ENCODE data around the gene HPCAL1.

HPCAL1 gene

GRCh38 chr2:10269291-10269690, 33.4 kb upstream of the HPCAL1 start:
- no peak for DNase-seq (ENCODE audit: low read depth in 2 of 3, low spot score in 2 of 3)

GRCh38 chr2:10269711-10270610, 32.7 kb upstream of the HPCAL1 start:
- no peak for DNase-seq (ENCODE audit: low read depth in 2 of 3, low spot score in 2 of 3)

GRCh38 chr2:10271509-10271908, 31.2 kb upstream of the HPCAL1 start:
- DNase-seq (ENCODE audit: low read depth in 2 of 3, low spot score in 2 of 3) = no peak

- DNase-seq (ENCODE audit: low read depth in 2 of 3, low spot score in 2 of 3) = no peak
These were observed 30.8 kb upstream of the HPCAL1 start for GRCh38 chr2:10271946-10272345.

- DNase-seq (ENCODE audit: low read depth in 2 of 3, low spot score in 2 of 3) = no peak
These were observed 30.2 kb upstream of the HPCAL1 start for GRCh38 chr2:10272464-10272863.

GRCh38 chr2:10273215-10274175, 29.2 kb upstream of the HPCAL1 start:
- no peak for DNase-seq (ENCODE audit: low read depth in 2 of 3, low spot score in 2 of 3)

GRCh38 chr2:10274376-10274775, 28.3 kb upstream of the HPCAL1 start:
- no peak for DNase-seq (ENCODE audit: low read depth in 2 of 3, low spot score in 2 of 3)

- DNase-seq (ENCODE audit: low read depth in 2 of 3, low spot score in 2 of 3) = no peak
These were observed 27.5 kb upstream of the HPCAL1 start for GRCh38 chr2:10274983-10275802.

- no peak for DNase-seq (ENCODE audit: low read depth in 2 of 3, low spot score in 2 of 3)
These were observed 26.0 kb upstream of the HPCAL1 start for GRCh38 chr2:10276481-10277292.

- no peak for DNase-seq (ENCODE audit: low read depth in 2 of 3, low spot score in 2 of 3)
These were observed 25.2 kb upstream of the HPCAL1 start for GRCh38 chr2:10277293-10278028.

- peak in 1 of 3 experiments; percentile 18 for DNase-seq (ENCODE audit: low read depth in 2 of 3, low spot score in 2 of 3)
These were observed 24.5 kb upstream of the HPCAL1 start for GRCh38 chr2:10278029-10278762.

GRCh38 chr2:10278763-10279471, 23.8 kb upstream of the HPCAL1 start:
- no peak for DNase-seq (ENCODE audit: low read depth in 2 of 3, low spot score in 2 of 3)

- DNase-seq (ENCODE audit: low read depth in 2 of 3, low spot score in 2 of 3) = no peak
These were observed 23.2 kb upstream of the HPCAL1 start for GRCh38 chr2:10279472-10279870.

- no peak for DNase-seq (ENCODE audit: low read depth in 2 of 3, low spot score in 2 of 3)
These were observed 22.7 kb upstream of the HPCAL1 start for GRCh38 chr2:10279946-10280463.

GRCh38 chr2:10281891-10282290, 20.8 kb upstream of the HPCAL1 start:
- DNase-seq (ENCODE audit: low read depth in 2 of 3, low spot score in 2 of 3) = no peak

GRCh38 chr2:10282611-10283105, 20.0 kb upstream of the HPCAL1 start:
- no peak for DNase-seq (ENCODE audit: low read depth in 2 of 3, low spot score in 2 of 3)

Measured in activated CD8-positive, alpha-beta memory T cell treated with anti-CD3 and anti-CD28 coated beads for 48 hours (primary cell).